HG03571 (cell line): Measurements from ENCODE around the gene USP43.

Source experiments
- ATAC-seq: cut with Tn5 transposase; IDR thresholded peaks from one replicate; pipeline ENCODE4 v1.9.1; 2021; ENCODE audit not compliant: unreplicated experiment

USP43 gene

DNA sequence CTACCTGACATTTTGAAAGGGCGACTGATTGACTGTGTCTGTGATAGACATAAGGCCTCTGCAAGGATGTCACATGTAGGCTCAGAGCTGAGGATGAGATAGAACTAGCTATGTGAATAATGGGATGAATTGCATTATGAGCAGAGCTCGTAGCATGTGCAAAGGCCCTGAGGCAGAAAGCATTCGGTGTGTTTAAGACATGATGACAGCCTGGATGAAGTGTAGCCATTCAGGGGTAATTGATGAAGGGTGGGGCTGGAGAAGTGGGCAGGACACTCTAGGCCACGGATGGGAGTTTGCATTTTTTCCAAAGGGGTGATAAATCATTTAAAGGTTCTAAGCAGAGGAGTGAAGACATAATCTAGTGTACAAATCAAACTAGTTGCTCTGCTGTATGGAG lies 62.6 kb downstream of the USP43 start:
- no peak for ATAC-seq

DNA sequence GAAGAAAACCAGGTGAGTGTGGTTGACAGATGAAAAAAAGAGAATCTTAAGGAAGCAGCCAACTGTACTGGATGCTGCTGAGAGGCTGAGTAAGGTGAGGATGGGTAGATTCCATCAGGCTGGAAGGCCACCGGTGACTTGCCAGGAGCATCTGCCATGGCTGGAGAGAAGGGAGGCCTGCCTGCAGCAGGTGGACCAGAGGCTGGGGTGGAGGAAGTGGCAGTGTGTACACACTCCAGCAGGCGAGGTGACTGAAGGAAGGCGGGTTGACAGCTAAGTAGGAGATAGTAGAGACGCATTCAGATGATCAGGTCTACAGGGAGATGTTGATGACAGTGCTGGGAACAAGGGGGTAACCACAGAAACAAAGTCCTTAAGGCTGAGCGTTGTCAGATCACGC lies 69.5 kb downstream of the USP43 start:
- no peak for ATAC-seq

- no peak for ATAC-seq
Measured at GRCh38 chr17:9715503-9716016, 70.2 kb downstream of the USP43 start.

DNA sequence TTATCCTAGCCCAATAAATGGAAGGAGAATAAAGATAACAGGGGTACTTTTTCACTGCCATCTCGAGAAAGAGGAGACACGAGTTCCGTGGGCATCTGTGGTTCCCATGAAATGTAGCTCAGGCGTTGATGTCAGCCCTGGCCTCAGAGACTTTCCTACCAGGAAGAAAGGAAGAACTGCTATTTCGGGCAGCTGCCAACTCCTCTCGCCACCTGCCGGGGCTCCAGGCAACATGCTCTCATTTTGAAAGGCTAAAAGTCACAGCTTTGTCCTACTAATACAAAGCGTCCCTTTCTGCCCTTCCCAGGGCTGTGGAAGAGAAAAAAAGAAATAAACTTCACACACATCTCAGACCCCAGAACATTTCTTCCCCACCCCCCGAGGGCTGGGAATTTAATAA lies 80.3 kb downstream of the USP43 start:
- no peak for ATAC-seq

DNA sequence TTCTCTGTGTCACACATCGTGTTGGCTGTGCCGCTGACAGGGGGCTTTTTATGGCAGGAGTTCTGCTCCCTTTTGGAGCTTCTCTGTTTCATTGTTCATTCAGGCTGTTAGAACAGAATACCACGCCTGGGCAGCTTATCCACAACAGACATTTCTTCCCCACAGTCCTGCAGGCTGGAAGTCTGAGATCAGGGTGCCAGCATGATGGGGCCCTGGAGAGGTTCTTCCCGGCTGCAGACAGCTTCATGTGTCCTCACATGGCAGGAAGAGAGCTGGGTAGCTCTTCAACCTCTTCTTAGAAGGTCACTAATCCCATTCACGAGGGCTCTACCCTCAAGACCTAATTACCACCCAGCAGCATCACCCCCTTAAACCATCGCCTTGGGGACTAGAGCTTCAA lies 81.0 kb downstream of the USP43 start:
- ATAC-seq = no peak

- no peak for ATAC-seq
Measured at GRCh38 chr17:9728005-9728404, 82.7 kb downstream of the USP43 start.

DNA sequence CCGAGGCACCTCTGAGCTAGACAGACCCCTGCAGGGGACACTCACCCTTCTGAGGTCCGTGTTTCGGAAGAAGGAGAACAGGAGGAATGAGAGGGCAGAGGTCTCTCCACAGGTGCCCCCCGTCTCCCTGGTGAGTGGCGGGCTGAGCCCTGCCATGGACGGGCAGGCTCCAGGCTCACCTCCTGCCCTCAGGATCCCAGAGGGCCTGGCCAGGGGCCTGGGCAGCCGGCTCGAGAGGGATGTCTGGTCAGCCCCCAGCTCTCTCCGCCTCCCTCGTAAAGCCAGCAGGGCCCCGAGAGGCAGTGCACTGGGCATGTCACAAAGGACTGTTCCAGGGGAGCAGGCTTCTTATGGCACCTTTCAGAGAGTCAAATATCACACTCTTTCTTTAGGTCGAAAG lies 83.2 kb downstream of the USP43 start:
- no peak for ATAC-seq

DNA sequence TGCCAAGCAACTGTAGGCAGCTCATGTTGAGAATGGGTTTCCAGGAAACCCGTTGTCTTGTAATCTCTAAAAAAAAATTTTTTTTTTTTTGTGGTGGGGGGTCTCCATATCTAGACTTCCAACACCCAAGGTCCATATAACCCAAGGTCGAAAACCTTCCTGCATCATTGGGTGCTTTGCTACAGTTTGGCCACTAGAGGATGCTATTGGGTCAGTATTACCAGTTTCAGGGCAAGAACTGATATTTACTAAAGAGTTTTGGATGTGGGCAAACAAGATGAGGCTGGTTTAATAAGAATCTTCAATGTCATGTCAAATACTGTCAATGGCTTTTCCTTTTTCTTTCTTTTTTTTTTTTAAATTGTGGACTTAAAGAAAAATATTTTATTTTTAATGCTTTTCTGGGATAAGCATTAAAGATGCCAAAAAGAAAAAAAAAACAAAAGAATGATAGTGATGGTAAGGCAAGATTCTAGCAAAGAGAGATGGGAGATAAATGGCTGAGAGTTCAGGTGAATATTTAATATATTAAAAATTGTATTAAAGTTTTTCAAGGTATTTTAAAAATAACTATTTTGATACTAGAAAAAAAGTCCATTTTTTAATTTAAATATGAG lies 83.8 kb downstream of the USP43 start:
- no peak for ATAC-seq

- ATAC-seq = no peak
Measured at GRCh38 chr17:9729735-9730420, 84.6 kb downstream of the USP43 start.

DNA sequence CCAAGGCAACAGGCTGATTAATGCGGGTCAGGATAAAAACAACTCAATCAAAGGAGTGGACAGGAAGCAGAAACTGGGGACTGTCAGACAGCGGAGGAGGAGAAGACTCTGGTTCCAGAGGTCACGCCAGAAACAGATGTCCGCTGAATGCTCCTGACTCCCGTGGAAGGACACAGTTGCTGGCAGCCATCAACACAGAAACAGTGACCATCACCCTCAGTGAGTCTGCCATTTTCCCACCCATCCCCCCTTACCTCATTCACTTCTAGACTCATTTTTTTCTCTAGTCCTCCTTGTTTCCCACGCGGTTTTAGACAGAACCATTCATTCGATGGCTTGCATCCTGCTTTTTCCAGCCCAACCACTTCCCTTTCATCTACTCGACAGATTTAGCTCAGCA lies 105.2 kb downstream of the USP43 start:
- ATAC-seq = no peak

DNA sequence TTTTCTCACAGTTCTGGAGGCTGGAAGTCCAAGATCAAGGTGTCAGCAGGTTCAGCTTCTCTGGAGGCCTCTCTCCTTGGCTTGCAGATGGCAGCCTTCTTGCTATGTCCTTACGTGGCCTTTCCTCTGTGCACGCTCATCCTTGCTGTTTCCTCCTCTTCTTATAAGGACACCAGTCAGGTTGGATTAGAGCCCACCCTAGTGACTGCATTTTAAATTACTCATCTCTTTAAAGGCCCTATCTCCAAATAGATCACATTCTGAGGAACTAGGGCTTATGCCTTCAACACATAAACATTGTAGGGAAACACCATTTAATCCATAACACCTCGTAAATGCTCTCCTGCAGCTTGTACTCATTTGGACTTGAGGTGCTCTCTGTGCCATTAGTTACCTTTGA lies 109.8 kb downstream of the USP43 start:
- no peak for ATAC-seq

DNA sequence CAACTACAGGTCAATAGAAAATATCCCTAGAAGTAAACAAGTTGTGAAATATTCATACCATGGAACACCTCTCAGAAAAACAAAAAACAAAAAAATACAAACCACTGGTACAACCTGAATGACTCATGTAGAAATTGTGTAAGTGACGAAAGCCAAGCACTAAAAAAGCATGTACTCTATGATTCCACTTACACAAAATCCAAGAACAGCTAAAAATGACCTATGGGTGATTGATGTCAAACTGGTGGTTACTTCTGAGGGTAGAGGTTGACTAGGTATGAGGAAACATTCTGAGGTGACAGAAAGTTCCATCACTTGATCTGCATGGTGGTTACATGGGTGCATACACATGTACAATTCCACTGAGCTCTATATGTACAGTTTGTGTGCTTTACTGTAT lies 114.9 kb downstream of the USP43 start:
- ATAC-seq = no peak

- no peak for ATAC-seq
Measured at GRCh38 chr17:9763643-9764042, 118.3 kb downstream of the USP43 start.

DNA sequence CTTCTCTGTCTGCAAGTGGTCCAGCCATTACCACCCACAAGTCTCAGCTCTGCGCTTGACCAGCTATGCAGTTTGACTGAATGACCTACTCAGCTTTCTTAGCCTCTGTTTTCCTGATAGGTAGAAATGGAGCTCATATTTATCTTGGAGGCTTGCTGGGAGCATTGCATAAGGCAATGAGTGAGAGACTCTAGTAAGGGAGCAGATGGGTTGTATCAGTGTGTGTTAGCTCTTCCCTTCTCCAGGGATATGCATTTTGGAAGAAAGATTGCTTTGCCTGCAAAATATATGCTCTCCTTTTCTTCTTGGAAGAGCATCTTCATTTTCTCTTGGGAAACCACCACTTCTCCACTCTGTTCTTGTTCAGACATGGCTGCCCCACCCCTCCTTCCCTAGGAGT lies 120.0 kb downstream of the USP43 start:
- no peak for ATAC-seq

- no peak for ATAC-seq
Measured at GRCh38 chr17:9766970-9767369, 121.7 kb downstream of the USP43 start.

DNA sequence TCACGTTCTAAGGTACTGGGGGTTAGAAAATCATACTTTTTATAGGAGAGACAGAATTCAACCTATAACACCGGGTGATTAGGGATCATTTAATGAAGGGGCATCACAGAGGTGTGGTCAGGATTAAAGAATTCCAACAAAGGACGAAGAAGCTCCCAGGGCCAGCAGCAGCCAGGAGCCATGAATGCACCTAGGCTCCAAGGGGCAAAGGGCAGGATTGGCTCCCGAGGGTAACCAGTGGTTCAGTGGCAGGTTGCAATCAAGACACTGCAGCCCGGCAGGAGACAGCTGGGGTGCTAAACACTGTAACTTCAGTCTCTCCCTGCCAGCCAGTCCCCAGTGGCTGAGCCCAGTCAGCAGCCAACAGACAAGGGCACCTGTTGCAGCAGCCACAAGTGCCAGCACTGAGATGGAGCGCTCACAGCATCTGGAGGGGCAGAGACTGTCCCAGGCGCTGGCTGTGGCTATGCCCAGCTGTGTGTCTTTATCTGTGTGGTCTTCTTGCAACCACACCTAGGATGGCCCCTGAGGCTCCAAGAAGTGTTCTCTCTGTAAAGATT lies 122.2 kb downstream of the USP43 start:
- no peak for ATAC-seq

- no peak for ATAC-seq
Measured at GRCh38 chr17:9768381-9768934, 123.1 kb downstream of the USP43 start.

- ATAC-seq = no peak
Measured at GRCh38 chr17:9769036-9769695, 123.8 kb downstream of the USP43 start.

- ATAC-seq = no peak
Measured at GRCh38 chr17:9771465-9771864, 126.1 kb downstream of the USP43 start.

DNA sequence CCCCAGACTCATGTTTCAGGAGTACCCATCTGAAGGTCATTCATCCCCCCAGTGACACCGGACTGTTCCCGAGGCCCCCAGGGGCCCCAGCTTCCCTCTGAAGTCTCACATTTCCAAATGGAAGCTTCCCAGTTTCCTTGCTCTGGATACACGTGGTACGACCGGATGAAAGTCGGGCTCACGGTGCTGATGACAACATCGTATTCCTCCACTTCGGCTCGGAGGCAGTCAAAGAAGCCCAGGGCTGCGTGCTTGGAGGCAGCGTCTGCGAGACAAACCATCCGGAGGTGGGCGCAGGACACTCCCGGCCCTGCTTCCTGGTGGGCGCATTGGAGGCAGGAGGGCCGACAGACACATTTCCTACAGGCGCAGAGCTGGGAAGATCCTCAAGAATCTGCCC lies 127.3 kb downstream of the USP43 start:
- ATAC-seq = no peak

DNA sequence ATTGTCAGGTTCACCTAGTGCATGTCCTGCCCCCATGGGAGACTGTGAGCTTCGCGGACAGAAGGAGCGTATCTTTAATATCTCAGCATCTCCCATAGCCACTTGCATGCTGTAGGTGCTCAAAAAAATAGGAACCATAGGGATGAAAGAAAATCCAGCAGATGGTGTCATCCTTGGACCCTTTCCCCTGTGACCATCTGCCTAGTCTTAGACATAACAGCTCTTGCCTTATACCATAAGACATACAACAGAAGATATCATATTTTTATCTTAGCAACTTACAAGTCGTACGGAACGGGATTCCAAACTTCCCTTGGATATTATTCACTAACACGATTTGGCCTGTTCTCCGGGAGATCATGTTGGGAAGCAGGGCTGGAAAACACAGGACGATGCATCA lies 131.6 kb downstream of the USP43 start:
- ATAC-seq = no peak
